HL-60 (cell line): ENCODE data around the gene PSMG1.

Source experiments
- GABPA ChIP-seq: IDR thresholded peaks from 2 replicates; pipeline ENCODE4 v1.6.1; 2012; ENCODE audit warnings: low read depth
- POLR2AphosphoS5 ChIP-seq: IDR thresholded peaks from 2 replicates; pipeline ENCODE4 v1.6.1; 2012; ENCODE audit warnings: low read depth
- REST ChIP-seq: IDR thresholded peaks from 2 replicates; pipeline ENCODE4 v1.6.1; 2012; ENCODE audit warnings: low read depth; ENCODE audit not compliant: insufficient replicate concordance
- TF ChIP-seq, protein P1 (sequence below): IDR thresholded peaks from one replicate; pipeline ENCODE4 v1.5.1; 2011; ENCODE audit warnings: low read length, control low read depth, inconsistent platforms; ENCODE audit not compliant: insufficient read depth

DNA sequence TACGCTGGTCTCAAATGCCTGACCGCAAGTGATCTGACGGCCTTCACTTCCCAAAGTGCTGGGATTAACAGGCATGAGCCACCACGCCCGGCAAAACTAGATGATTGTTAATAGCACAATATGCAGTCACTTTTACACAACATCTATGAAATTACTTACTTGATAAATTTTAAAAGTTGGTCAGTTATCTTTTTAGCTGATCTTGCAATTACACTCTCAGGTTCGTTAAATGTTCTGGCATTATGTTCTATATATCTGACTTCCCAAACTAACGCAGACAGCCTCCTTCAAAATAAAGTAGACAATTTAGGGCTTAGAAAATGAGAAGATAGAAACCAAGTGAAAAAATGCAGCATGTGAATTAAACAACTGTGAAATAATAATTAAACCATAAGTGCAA is 31.8 kb upstream of the PSMG1 start:
- TF ChIP-seq, protein P1, sequence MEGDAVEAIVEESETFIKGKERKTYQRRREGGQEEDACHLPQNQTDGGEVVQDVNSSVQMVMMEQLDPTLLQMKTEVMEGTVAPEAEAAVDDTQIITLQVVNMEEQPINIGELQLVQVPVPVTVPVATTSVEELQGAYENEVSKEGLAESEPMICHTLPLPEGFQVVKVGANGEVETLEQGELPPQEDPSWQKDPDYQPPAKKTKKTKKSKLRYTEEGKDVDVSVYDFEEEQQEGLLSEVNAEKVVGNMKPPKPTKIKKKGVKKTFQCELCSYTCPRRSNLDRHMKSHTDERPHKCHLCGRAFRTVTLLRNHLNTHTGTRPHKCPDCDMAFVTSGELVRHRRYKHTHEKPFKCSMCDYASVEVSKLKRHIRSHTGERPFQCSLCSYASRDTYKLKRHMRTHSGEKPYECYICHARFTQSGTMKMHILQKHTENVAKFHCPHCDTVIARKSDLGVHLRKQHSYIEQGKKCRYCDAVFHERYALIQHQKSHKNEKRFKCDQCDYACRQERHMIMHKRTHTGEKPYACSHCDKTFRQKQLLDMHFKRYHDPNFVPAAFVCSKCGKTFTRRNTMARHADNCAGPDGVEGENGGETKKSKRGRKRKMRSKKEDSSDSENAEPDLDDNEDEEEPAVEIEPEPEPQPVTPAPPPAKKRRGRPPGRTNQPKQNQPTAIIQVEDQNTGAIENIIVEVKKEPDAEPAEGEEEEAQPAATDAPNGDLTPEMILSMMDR, result no peak
- TF ChIP-seq REST, result no peak
- TF ChIP-seq GABPA, result no peak
- TF ChIP-seq POLR2AphosphoS5, result no peak
